ENCODE data around the gene ARHGEF2. TPM values are rescaled to one million over a fixed set of nuclear protein-coding genes. Genes with fewer than 3 reads are reported as not detected.

The ARHGEF2 gene
- total and polyA plus RNA-seq, 10 of the 15 experiments (the other 5 are each of a cell fraction or from before 2014, with no cell fraction given) = 8.1 to 113 (median 69.9) TPM

GRCh38 chr1:156021954-156022353 lies 43.6 kb upstream of the ARHGEF2 start (continued):
- TF ChIP-seq E4F1 (IDR thresholded peaks at IDR 0.05; ENCODE audit: borderline replicate concordance, partially characterized antibody) (no peak), HCFC1 (IDR thresholded peaks at IDR 0.05; ENCODE audit: low read length) (no peak), EP300 (IDR thresholded peaks at IDR 0.05; ENCODE audit: borderline replicate concordance in 1 of 2, control insufficient read depth in 1 of 2, low read depth in 2 of 2, low read length in 2 of 2) (no peak), PRDM15 (CRISPR knock-in tag; IDR thresholded peaks at IDR 0.05) (no peak), PAX5 (IDR thresholded peaks at IDR 0.05; ENCODE audit: borderline replicate concordance, low read depth, low read length) (no peak), E2F4 (IDR thresholded peaks at IDR 0.05; ENCODE audit: low read depth, low read length) (no peak), MAX (IDR thresholded peaks at IDR 0.05; ENCODE audit: low read depth, low read length) (no peak), CREM (IDR thresholded peaks at IDR 0.05; ENCODE audit: low read depth) (no peak)
- TF ChIP-seq, protein P1, sequence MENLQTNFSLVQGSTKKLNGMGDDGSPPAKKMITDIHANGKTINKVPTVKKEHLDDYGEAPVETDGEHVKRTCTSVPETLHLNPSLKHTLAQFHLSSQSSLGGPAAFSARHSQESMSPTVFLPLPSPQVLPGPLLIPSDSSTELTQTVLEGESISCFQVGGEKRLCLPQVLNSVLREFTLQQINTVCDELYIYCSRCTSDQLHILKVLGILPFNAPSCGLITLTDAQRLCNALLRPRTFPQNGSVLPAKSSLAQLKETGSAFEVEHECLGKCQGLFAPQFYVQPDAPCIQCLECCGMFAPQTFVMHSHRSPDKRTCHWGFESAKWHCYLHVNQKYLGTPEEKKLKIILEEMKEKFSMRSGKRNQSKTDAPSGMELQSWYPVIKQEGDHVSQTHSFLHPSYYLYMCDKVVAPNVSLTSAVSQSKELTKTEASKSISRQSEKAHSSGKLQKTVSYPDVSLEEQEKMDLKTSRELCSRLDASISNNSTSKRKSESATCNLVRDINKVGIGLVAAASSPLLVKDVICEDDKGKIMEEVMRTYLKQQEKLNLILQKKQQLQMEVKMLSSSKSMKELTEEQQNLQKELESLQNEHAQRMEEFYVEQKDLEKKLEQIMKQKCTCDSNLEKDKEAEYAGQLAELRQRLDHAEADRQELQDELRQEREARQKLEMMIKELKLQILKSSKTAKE (IDR thresholded peaks at IDR 0.05; ENCODE audit: low read depth, poor library complexity, severe bottlenecking) = no peak

Data from GM12878 (cell line).